ENCODE data around the gene PRIM1. TPM values are rescaled to one million over a fixed set of nuclear protein-coding genes. Genes with fewer than 3 reads are reported as not detected.

PRIM1 gene
- 23.7 to 29.5 TPM (median 25.2 TPM) in 5 replicates for total RNA-seq (2022; extraction: Qiagen RNA extraction)

GRCh38 chr12:56751712-56752598 lies at the start of gene PRIM1:
Gene PRIM1, minus strand, starts transcription at chr12:56752323. Its CDS starts 25 bp downstream, at chr12:56752298.

GRCh38 chr12:56724972-56725722 lies 27.0 kb downstream of the PRIM1 start, which contains the start of gene NACA:
Gene NACA, minus strand, starts transcription at chr12:56725299. Its CDS starts 778 bp downstream, at chr12:56724521.

GRCh38 chr12:56688129-56688845 lies 63.8 kb downstream of the PRIM1 start, which contains the start of gene PTGES3:
Gene PTGES3, minus strand, starts transcription at chr12:56688284. Its CDS starts 285 bp downstream, at chr12:56687999.

Other genes with a start within 250 kb of the PRIM1 start
- 9.4 to 18.3 TPM (median 11.8 TPM) in 5 replicates for gene RBMS2, start 230.5 kb downstream of the PRIM1 start, total RNA-seq (2022; extraction: Qiagen RNA extraction)
- gene BAZ2A, start 122.0 kb downstream of the PRIM1 start, total RNA-seq (2022; extraction: Qiagen RNA extraction) = 26.6 to 47.2 TPM (median 40.6 TPM) in 5 replicates
- gene ATP5F1B, start 106.3 kb downstream of the PRIM1 start, total RNA-seq (2022; extraction: Qiagen RNA extraction) = 808 to 925 TPM (median 897 TPM) in 5 replicates
- 350 to 392 TPM (median 368 TPM) in 5 replicates for gene PTGES3, start 64.0 kb downstream of the PRIM1 start, total RNA-seq (2022; extraction: Qiagen RNA extraction)
- gene NACA, start 27.0 kb downstream of the PRIM1 start, total RNA-seq (2022; extraction: Qiagen RNA extraction) = 1,451 to 1,910 TPM (median 1,503 TPM) in 5 replicates
- 0.82 to 1.5 TPM (median 1.2 TPM) in 5 replicates for gene HSD17B6, start 11.0 kb upstream of the PRIM1 start, total RNA-seq (2022; extraction: Qiagen RNA extraction)
- 0.15 TPM in 1 of 5 replicates, not detected in the others for gene SDR9C7, start 182.1 kb upstream of the PRIM1 start, total RNA-seq (2022; extraction: Qiagen RNA extraction)
- 0.07 to 0.19 TPM (median 0.11 TPM) in 5 replicates for gene RDH16, start 205.3 kb upstream of the PRIM1 start, total RNA-seq (2022; extraction: Qiagen RNA extraction)

Measured in A549 treated with Mapracorat at 1 μM for 4 hours (cell line).